Measurements from ENCODE around the gene VPS25. TPM values are rescaled to one million over a fixed set of nuclear protein-coding genes. Genes with fewer than 3 reads are reported as not detected.

VPS25 gene
- total RNA-seq, 1 donor from 2014 or later, result 77.5 TPM

- no peak overlapping the region for H3K4me3 Mint-ChIP-seq
- no peaks in the 10 kb centered on the region for H3K36me3 ChIP-seq
- H3K4me3 ChIP-seq, result no peak overlapping the region
- H3K27me3 ChIP-seq, result no peaks in the 10 kb centered on the region
- peaks cover 7% of the 10 kb centered on the region for H3K79me2 ChIP-seq (ENCODE audit: low read depth)
- H3K27ac ChIP-seq, result no peak overlapping the region
- H3F3A ChIP-seq (ENCODE audit: low read depth), result no peaks in the 10 kb centered on the region
- H3K4me2 ChIP-seq, result no peak overlapping the region
- peaks cover 3% of the 10 kb centered on the region for H3K4me1 ChIP-seq
- H3K27me3 Mint-ChIP-seq (ENCODE audit: insufficient read depth, low read depth), result peaks cover 12% of the 10 kb centered on the region
- TF ChIP-seq EZH2 (IDR thresholded peaks at IDR 0.05), result no peak
- TF ChIP-seq EZH2phosphoT487 (IDR thresholded peaks at IDR 0.05), result no peak
- TF ChIP-seq, protein P1, sequence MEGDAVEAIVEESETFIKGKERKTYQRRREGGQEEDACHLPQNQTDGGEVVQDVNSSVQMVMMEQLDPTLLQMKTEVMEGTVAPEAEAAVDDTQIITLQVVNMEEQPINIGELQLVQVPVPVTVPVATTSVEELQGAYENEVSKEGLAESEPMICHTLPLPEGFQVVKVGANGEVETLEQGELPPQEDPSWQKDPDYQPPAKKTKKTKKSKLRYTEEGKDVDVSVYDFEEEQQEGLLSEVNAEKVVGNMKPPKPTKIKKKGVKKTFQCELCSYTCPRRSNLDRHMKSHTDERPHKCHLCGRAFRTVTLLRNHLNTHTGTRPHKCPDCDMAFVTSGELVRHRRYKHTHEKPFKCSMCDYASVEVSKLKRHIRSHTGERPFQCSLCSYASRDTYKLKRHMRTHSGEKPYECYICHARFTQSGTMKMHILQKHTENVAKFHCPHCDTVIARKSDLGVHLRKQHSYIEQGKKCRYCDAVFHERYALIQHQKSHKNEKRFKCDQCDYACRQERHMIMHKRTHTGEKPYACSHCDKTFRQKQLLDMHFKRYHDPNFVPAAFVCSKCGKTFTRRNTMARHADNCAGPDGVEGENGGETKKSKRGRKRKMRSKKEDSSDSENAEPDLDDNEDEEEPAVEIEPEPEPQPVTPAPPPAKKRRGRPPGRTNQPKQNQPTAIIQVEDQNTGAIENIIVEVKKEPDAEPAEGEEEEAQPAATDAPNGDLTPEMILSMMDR (IDR thresholded peaks at IDR 0.05), result no peak
- no peaks in the 10 kb centered on the region for H4K20me1 ChIP-seq (ENCODE audit: low read depth)
- H3K27ac Mint-ChIP-seq, result no peak overlapping the region
- H3K9me3 Mint-ChIP-seq, result no peaks in the 10 kb centered on the region
- H3K9me3 ChIP-seq (ENCODE audit: low read depth), result no peaks in the 10 kb centered on the region
- no peak overlapping the region for H2AFZ ChIP-seq (replicated peaks)
- peaks cover 12% of the 10 kb centered on the region for H3K36me3 Mint-ChIP-seq
- H3K4me1 Mint-ChIP-seq, result peaks cover 1% of the 10 kb centered on the region
- no peak for DNase-seq (ENCODE audit: low spot score)
- no peak overlapping the region for H3K9ac ChIP-seq
These were observed 19.3 kb downstream of the VPS25 start for GRCh38 chr17:42792545-42792944.

DNA sequence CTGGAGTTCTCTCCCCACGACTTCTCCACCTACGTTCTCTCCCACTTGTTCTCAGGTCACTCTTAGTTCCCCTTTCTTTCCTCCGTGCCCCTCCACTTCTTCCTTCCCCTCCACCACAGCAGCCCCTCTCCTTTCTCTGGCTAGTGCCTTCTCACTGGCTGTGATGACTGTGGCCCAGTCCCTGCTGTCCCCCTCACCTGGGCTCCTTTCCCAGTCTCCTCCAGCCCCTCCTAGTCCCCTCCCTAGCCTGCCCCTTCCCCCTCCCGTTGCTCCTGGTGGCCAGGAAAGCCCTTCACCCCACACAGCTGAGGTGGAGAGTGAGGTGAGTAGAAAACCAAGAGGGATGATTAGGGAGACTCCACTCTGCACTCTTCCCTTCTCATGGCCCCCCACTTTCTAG, 21.8 kb downstream of the VPS25 start:
- DNase-seq (ENCODE audit: low spot score), result no peak
- no peak overlapping the region for H3K4me3 ChIP-seq
- no peak overlapping the region for H3K27ac Mint-ChIP-seq
- no peak overlapping the region for H3K4me2 ChIP-seq
- H4K20me1 ChIP-seq (ENCODE audit: low read depth), result no peaks in the 10 kb centered on the region
- no peaks in the 10 kb centered on the region for H3K9me3 ChIP-seq (ENCODE audit: low read depth)
- H3K27me3 ChIP-seq, result peaks cover 10% of the 10 kb centered on the region
- peaks cover 3% of the 10 kb centered on the region for H3K9me3 Mint-ChIP-seq
- peak overlapping the region; percentile 14 for H3K4me3 Mint-ChIP-seq
- TF ChIP-seq, protein P1 (IDR thresholded peaks at IDR 0.05), result no peak
- TF ChIP-seq EZH2 (IDR thresholded peaks at IDR 0.05) (no peak), EZH2phosphoT487 (IDR thresholded peaks at IDR 0.05) (no peak)
- H3K27ac ChIP-seq, result no peak overlapping the region
- no peak overlapping the region for H3K9ac ChIP-seq
- H3K79me2 ChIP-seq (ENCODE audit: low read depth), result peaks cover 16% of the 10 kb centered on the region
- H3K27me3 Mint-ChIP-seq (ENCODE audit: insufficient read depth, low read depth), result peaks cover 22% of the 10 kb centered on the region
- no peak overlapping the region for H2AFZ ChIP-seq (replicated peaks)
- H3K36me3 ChIP-seq, result no peaks in the 10 kb centered on the region
- no peaks in the 10 kb centered on the region for H3F3A ChIP-seq (ENCODE audit: low read depth)
- H3K36me3 Mint-ChIP-seq, result peaks cover 14% of the 10 kb centered on the region
- peaks cover 7% of the 10 kb centered on the region for H3K4me1 ChIP-seq
- peaks cover 9% of the 10 kb centered on the region for H3K4me1 Mint-ChIP-seq

- Histone ChIP-seq H3K36me3 (no peaks in the 10 kb centered on the region), H3K4me3 (no peak overlapping the region), H4K20me1 (ENCODE audit: low read depth) (no peaks in the 10 kb centered on the region), H3F3A (ENCODE audit: low read depth) (no peaks in the 10 kb centered on the region), H3K4me2 (no peak overlapping the region), H3K27me3 (peaks cover 14% of the 10 kb centered on the region), H3K4me1 (peaks cover 7% of the 10 kb centered on the region), H3K27ac (no peak overlapping the region), H3K9me3 (ENCODE audit: low read depth) (no peaks in the 10 kb centered on the region), H3K9ac (no peak overlapping the region), H2AFZ (replicated peaks) (no peak overlapping the region), H3K79me2 (ENCODE audit: low read depth) (peaks cover 16% of the 10 kb centered on the region)
- TF ChIP-seq EZH2phosphoT487 (IDR thresholded peaks at IDR 0.05), result no peak
- no peak for TF ChIP-seq EZH2 (IDR thresholded peaks at IDR 0.05)
- TF ChIP-seq, protein P1 (IDR thresholded peaks at IDR 0.05), result no peak
- H3K9me3 Mint-ChIP-seq, result peaks cover 3% of the 10 kb centered on the region
- no peak overlapping the region for H3K27ac Mint-ChIP-seq
- no peak for DNase-seq (ENCODE audit: low spot score)
- peaks cover 21% of the 10 kb centered on the region for H3K27me3 Mint-ChIP-seq (ENCODE audit: insufficient read depth, low read depth)
- H3K36me3 Mint-ChIP-seq, result peaks cover 14% of the 10 kb centered on the region
- peaks cover 9% of the 10 kb centered on the region for H3K4me1 Mint-ChIP-seq
- peak overlapping the region; percentile 52 for H3K4me3 Mint-ChIP-seq
These were observed 22.2 kb downstream of the VPS25 start for GRCh38 chr17:42795465-42795864.

All from neural progenitor cell (in vitro differentiated cells).